Measurements from ENCODE around the gene ZNF655. TPM values are rescaled to one million over a fixed set of nuclear protein-coding genes. Genes with fewer than 3 reads are reported as not detected.

Gene ZNF655
- total RNA-seq (148 TPM), polyA plus RNA-seq (100 to 1,000 TPM in 1 of 4 donors, 10 to 100 TPM in 3; 89.9 to 121 (median 95.5) TPM)

- peaks cover 46% of the 10 kb centered on the region for H3K36me3 ChIP-seq (ENCODE audit: control insufficient read depth, insufficient read depth, low read length)
Observed at GRCh38 chr7:99558306-99559174, at the start of gene ZNF655. TSS of gene ZNF655 (plus strand) at chr7:99558642. CDS start at chr7:99560560, 1,918 bp downstream.

GRCh38 chr7:99514050-99514449, 44.4 kb upstream of the ZNF655 start:
- Mint-ChIP-seq H3K36me3 (peaks cover 15% of the 10 kb centered on the region), H3K27ac (no peak overlapping the region), H3K4me1 (peaks cover 3 to 18% (median 13%) of the 10 kb centered on the region in 4 donors), H3K4me3 (no peak overlapping the region), H3K27me3 (no peaks in the 10 kb centered on the region), H3K9me3 (no peaks in the 10 kb centered on the region)
- Histone ChIP-seq H3K27ac (ENCODE audit: insufficient read depth, low read length, poor library complexity, severe bottlenecking) (no peak overlapping the region), H3K4me3 (ENCODE audit: low read depth, low read length) (no peak overlapping the region), H3K4me1 (ENCODE audit: control insufficient read depth, insufficient read depth, low read length, poor library complexity, severe bottlenecking) (no peaks in the 10 kb centered on the region), H3K9me3 (ENCODE audit: control insufficient read depth in 2 of 2, low read length in 2 of 2) (no peaks in the 10 kb centered on the region), H3K27me3 (ENCODE audit: control insufficient read depth, insufficient read depth, low read length) (no peaks in the 10 kb centered on the region), H3K36me3 (ENCODE audit: control insufficient read depth, insufficient read depth, low read length) (peaks cover 33% of the 10 kb centered on the region)
- no peak for ATAC-seq (ENCODE audit: low read depth in 2 of 2)
- no peak for DNase-seq

More at GRCh38 chr7:99558306-99559174, at the start of gene ZNF655:
- Histone ChIP-seq H3K4me3 (ENCODE audit: low read depth, low read length) (peak within 1 kb of the TSS; percentile 98), H3K27ac (ENCODE audit: insufficient read depth, low read length, poor library complexity, severe bottlenecking) (peak within 1 kb of the TSS; percentile 95), H3K27me3 (ENCODE audit: control insufficient read depth, insufficient read depth, low read length) (no peaks in the 10 kb centered on the region), H3K4me1 (ENCODE audit: control insufficient read depth, insufficient read depth, low read length, poor library complexity, severe bottlenecking) (peaks cover 47% of the 10 kb centered on the region), H3K9me3 (ENCODE audit: control insufficient read depth in 2 of 2, low read length in 2 of 2) (no peaks in the 10 kb centered on the region)
- DNase-seq: peak; percentile 91 to 96 (median 95)
- ATAC-seq (ENCODE audit: low read depth in 2 of 2): peak; percentile 85 to 86
- H3K27ac Mint-ChIP-seq: peak within 1 kb of the TSS; percentile 99
- H3K27me3 Mint-ChIP-seq: peaks cover 8% of the 10 kb centered on the region
- peaks cover 12 to 65% (median 47%) of the 10 kb centered on the region in 4 donors for H3K4me1 Mint-ChIP-seq
- H3K9me3 Mint-ChIP-seq: peaks cover 0 to 2% (median 0%) of the 10 kb centered on the region in 7 donors
- H3K36me3 Mint-ChIP-seq: peaks cover 38% of the 10 kb centered on the region
- H3K4me3 Mint-ChIP-seq: peak within 1 kb of the TSS; percentile 92 to 100 (median 96)

- H3K4me1 Mint-ChIP-seq: no peaks in the 10 kb centered on the region
- ATAC-seq (ENCODE audit: low read depth in 2 of 2) (no peak), DNase-seq (no peak)
- no peaks in the 10 kb centered on the region for H3K27me3 Mint-ChIP-seq
- H3K9me3 ChIP-seq (ENCODE audit: control insufficient read depth in 2 of 2, low read length in 2 of 2): no peaks in the 10 kb centered on the region
- H3K27ac ChIP-seq (ENCODE audit: insufficient read depth, low read length, poor library complexity, severe bottlenecking): no peak overlapping the region
- peaks cover 31% of the 10 kb centered on the region for H3K36me3 Mint-ChIP-seq
- no peaks in the 10 kb centered on the region for H3K27me3 ChIP-seq (ENCODE audit: control insufficient read depth, insufficient read depth, low read length)
- H3K4me3 Mint-ChIP-seq: no peak overlapping the region
- H3K4me1 ChIP-seq (ENCODE audit: control insufficient read depth, insufficient read depth, low read length, poor library complexity, severe bottlenecking): no peaks in the 10 kb centered on the region
- H3K36me3 ChIP-seq (ENCODE audit: control insufficient read depth, insufficient read depth, low read length): peaks cover 29% of the 10 kb centered on the region
- H3K27ac Mint-ChIP-seq: no peak overlapping the region
- H3K4me3 ChIP-seq (ENCODE audit: low read depth, low read length): no peak overlapping the region
- no peaks in the 10 kb centered on the region for H3K9me3 Mint-ChIP-seq
Observed at GRCh38 chr7:99521399-99521798, 37.0 kb upstream of the ZNF655 start.

GRCh38 chr7:99525713-99526440, 32.6 kb upstream of the ZNF655 start:
- H3K27me3 ChIP-seq (ENCODE audit: control insufficient read depth, insufficient read depth, low read length): no peaks in the 10 kb centered on the region
- H3K4me3 ChIP-seq (ENCODE audit: low read depth, low read length): no peak overlapping the region
- H3K36me3 ChIP-seq (ENCODE audit: control insufficient read depth, insufficient read depth, low read length): peaks cover 22% of the 10 kb centered on the region
- H3K27ac Mint-ChIP-seq: peak overlapping the region in 1 of 3 donors; percentile 92
- H3K27me3 Mint-ChIP-seq: no peaks in the 10 kb centered on the region
- H3K36me3 Mint-ChIP-seq: peaks cover 45% of the 10 kb centered on the region
- DNase-seq (peak in 1 of 3 donors; percentile 26), ATAC-seq (ENCODE audit: low read depth in 2 of 2) (peak in 1 of 2 donors; percentile 44)
- H3K9me3 Mint-ChIP-seq: peaks cover 0 to 19% (median 0%) of the 10 kb centered on the region in 7 donors
- H3K27ac ChIP-seq (ENCODE audit: insufficient read depth, low read length, poor library complexity, severe bottlenecking): no peak overlapping the region
- peaks cover 0 to 4% (median 1%) of the 10 kb centered on the region in 4 donors for H3K4me1 Mint-ChIP-seq
- H3K4me3 Mint-ChIP-seq: no peak overlapping the region
- peaks cover 4 to 8% of the 10 kb centered on the region in 2 experiments for H3K9me3 ChIP-seq (ENCODE audit: control insufficient read depth in 2 of 2, low read length in 2 of 2)
- no peaks in the 10 kb centered on the region for H3K4me1 ChIP-seq (ENCODE audit: control insufficient read depth, insufficient read depth, low read length, poor library complexity, severe bottlenecking)

GRCh38 chr7:99531354-99531765, 27.1 kb upstream of the ZNF655 start:
- Mint-ChIP-seq H3K36me3 (peaks cover 48% of the 10 kb centered on the region), H3K4me3 (no peak overlapping the region), H3K27ac (no peak overlapping the region), H3K9me3 (peaks cover 0 to 53% (median 16%) of the 10 kb centered on the region in 7 donors), H3K4me1 (peaks cover 0 to 4% (median 1%) of the 10 kb centered on the region in 4 donors), H3K27me3 (no peaks in the 10 kb centered on the region)
- Histone ChIP-seq H3K4me1 (ENCODE audit: control insufficient read depth, insufficient read depth, low read length, poor library complexity, severe bottlenecking) (no peaks in the 10 kb centered on the region), H3K27me3 (ENCODE audit: control insufficient read depth, insufficient read depth, low read length) (no peaks in the 10 kb centered on the region), H3K36me3 (ENCODE audit: control insufficient read depth, insufficient read depth, low read length) (peaks cover 26% of the 10 kb centered on the region), H3K9me3 (ENCODE audit: control insufficient read depth in 2 of 2, low read length in 2 of 2) (peaks cover 29 to 35% of the 10 kb centered on the region in 2 experiments), H3K4me3 (ENCODE audit: low read depth, low read length) (no peak overlapping the region), H3K27ac (ENCODE audit: insufficient read depth, low read length, poor library complexity, severe bottlenecking) (no peak overlapping the region)
- no peak for DNase-seq
- no peak for ATAC-seq (ENCODE audit: low read depth in 2 of 2)

GRCh38 chr7:99535667-99536066, 22.8 kb upstream of the ZNF655 start:
- peaks cover 33 to 48% of the 10 kb centered on the region in 2 experiments for H3K9me3 ChIP-seq (ENCODE audit: control insufficient read depth in 2 of 2, low read length in 2 of 2)

GRCh38 chr7:99539213-99539811, 19.1 kb upstream of the ZNF655 start:
- Mint-ChIP-seq H3K9me3 (peaks cover 5 to 33% (median 11%) of the 10 kb centered on the region in 7 donors), H3K4me1 (peaks cover 0 to 4% (median 0%) of the 10 kb centered on the region in 4 donors), H3K4me3 (no peak overlapping the region), H3K27me3 (no peaks in the 10 kb centered on the region), H3K27ac (no peak overlapping the region), H3K36me3 (peaks cover 6% of the 10 kb centered on the region)
- Histone ChIP-seq H3K9me3 (ENCODE audit: control insufficient read depth in 2 of 2, low read length in 2 of 2) (peaks cover 15 to 34% of the 10 kb centered on the region in 2 experiments), H3K4me1 (ENCODE audit: control insufficient read depth, insufficient read depth, low read length, poor library complexity, severe bottlenecking) (no peaks in the 10 kb centered on the region), H3K4me3 (ENCODE audit: low read depth, low read length) (no peak overlapping the region), H3K27me3 (ENCODE audit: control insufficient read depth, insufficient read depth, low read length) (no peaks in the 10 kb centered on the region), H3K36me3 (ENCODE audit: control insufficient read depth, insufficient read depth, low read length) (no peaks in the 10 kb centered on the region), H3K27ac (ENCODE audit: insufficient read depth, low read length, poor library complexity, severe bottlenecking) (no peak overlapping the region)
- DNase-seq (no peak), ATAC-seq (ENCODE audit: low read depth in 2 of 2) (no peak)

More at GRCh38 chr7:99535667-99536066, 22.8 kb upstream of the ZNF655 start:
- DNase-seq: no peak
- H3K4me1 ChIP-seq (ENCODE audit: control insufficient read depth, insufficient read depth, low read length, poor library complexity, severe bottlenecking): no peaks in the 10 kb centered on the region
- no peak overlapping the region for H3K27ac ChIP-seq (ENCODE audit: insufficient read depth, low read length, poor library complexity, severe bottlenecking)
- Mint-ChIP-seq H3K27ac (no peak overlapping the region), H3K36me3 (peaks cover 26% of the 10 kb centered on the region), H3K4me1 (peaks cover 0 to 2% (median 0%) of the 10 kb centered on the region in 4 donors), H3K4me3 (no peak overlapping the region), H3K9me3 (peaks cover 5 to 52% (median 15%) of the 10 kb centered on the region in 7 donors), H3K27me3 (no peaks in the 10 kb centered on the region)
- peaks cover 15% of the 10 kb centered on the region for H3K36me3 ChIP-seq (ENCODE audit: control insufficient read depth, insufficient read depth, low read length)
- H3K4me3 ChIP-seq (ENCODE audit: low read depth, low read length): no peak overlapping the region
- ATAC-seq (ENCODE audit: low read depth in 2 of 2): no peak
- no peaks in the 10 kb centered on the region for H3K27me3 ChIP-seq (ENCODE audit: control insufficient read depth, insufficient read depth, low read length)

All from CD4-positive, CD25-positive, alpha-beta regulatory T cell (primary cell).